Gastroesophageal sphincter (tissue), 3 donors: Measurements from ENCODE around the gene MLLT3.

Experiments used
- CTCF ChIP-seq, 4 experiments: fragments of 200-600 bp in 2 of 4; fragments of 450-650 bp in 2 of 4; sonication (generic) in 1 of 4; IDR thresholded peaks; one replicate each; pipeline ENCODE4 v1.5.1; 2017 to 2019; ENCODE audit warnings: antibody characterized with exemption in 4 of 4, mild to moderate bottlenecking in 2 of 4, moderate library complexity in 2 of 4
- EP300 ChIP-seq: sonication (generic); formaldehyde crosslinking; IDR thresholded peaks from one replicate; pipeline ENCODE4 v1.6.1; 2017; ENCODE audit warnings: antibody characterized with exemption, mild to moderate bottlenecking
- POLR2A ChIP-seq, 2 donors: fragments of 450-650 bp; IDR thresholded peaks; one replicate each; pipeline ENCODE4 v1.6.1; 2017; ENCODE audit warnings: antibody characterized with exemption in 2 of 2, mild to moderate bottlenecking in 2 of 2, moderate library complexity in 1 of 2

GRCh38 chr9:20387062-20387461 lies 235.2 kb downstream of the MLLT3 start:
- no peak for TF ChIP-seq POLR2A (IDR thresholded peaks at IDR 0.05)
- no peak for TF ChIP-seq CTCF (IDR thresholded peaks at IDR 0.05)
- TF ChIP-seq EP300: no peak
